Measurements from ENCODE around the gene TMEM203.

Gene TMEM203

DNA sequence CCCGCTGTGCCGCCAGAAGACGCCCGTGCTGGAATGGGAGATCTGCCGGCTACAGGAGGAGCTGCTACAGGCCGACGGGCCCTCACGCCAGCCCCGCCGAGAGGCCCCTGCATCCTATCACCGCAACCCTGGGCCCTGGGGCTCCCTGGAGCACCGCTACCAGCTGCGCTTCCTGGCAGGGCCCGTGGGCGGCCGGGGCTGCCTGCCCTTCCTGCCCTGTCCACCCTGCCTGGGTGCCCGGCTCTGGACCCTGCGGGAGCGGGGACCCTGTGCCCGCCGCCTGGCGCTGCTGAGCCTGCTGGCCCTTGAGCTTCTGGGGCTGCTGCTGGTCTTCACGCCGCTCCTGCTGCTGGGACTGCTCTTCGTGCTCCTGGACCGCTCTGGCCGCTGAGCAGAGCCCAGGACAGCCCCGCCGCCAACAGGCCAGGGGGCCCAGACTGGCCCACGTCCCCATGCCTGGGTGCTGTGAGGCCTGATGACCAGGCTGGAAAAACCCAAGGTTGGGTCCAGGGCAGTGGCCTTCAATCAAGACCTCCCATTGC lies 12.8 kb upstream of the TMEM203 start:
- DNase-seq (no peak), ATAC-seq (no peak)
- Mint-ChIP-seq H3K9me3 (no peaks in the 10 kb centered on the region), H3K27me3 (no peaks in the 10 kb centered on the region), H3K4me1 (peaks cover 6% of the 10 kb centered on the region), H3K4me3 (no peak overlapping the region), H3K27ac (no peak overlapping the region)

DNA sequence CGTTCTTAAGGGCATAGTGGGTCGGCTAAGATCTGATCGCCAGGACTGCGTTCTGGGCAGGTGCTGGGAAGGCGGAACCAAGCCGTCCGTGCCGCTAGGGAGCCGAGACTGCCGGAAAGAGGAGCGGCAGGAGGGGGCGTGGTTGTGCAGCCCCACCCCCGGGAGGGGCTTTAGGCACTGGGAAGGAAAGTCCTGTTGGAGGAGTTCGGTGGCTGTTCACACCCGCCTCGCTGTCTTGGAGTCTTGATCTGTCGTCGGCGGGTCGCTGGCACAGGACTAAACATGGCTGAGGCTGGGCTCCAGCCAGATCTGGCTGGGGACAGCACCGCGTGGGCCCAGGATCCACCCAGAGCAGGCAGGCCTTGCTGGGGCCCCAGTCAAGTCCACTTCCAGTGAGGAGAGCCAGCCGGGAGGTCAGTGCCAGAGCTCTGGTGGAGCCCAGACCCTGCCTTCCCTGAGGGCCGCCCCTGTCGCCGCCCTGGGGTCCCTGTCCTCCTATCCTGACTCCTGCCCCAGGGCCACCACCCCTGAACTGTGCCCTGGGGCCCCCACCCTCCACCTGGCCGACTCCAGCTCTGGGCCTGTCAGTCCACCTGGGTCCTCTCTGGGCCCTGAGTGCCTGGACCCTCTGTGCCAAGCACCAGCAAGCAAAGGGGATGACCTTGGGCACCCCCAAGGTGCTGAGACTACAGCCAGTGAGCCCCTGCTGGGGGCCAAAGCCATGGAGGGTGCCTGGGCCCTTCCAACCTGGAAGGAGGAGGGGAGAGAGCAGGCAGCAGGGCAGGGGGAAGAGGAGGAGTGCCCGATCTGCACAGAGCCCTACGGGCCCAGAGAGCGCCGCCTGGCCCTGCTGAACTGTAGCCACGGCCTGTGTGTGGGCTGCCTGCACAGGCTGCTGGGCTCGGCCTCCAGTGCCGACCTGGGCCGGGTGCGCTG lies 12.1 kb upstream of the TMEM203 start:
- ATAC-seq, result no peak
- Mint-ChIP-seq H3K9me3 (no peaks in the 10 kb centered on the region), H3K4me3 (no peak overlapping the region)

DNA sequence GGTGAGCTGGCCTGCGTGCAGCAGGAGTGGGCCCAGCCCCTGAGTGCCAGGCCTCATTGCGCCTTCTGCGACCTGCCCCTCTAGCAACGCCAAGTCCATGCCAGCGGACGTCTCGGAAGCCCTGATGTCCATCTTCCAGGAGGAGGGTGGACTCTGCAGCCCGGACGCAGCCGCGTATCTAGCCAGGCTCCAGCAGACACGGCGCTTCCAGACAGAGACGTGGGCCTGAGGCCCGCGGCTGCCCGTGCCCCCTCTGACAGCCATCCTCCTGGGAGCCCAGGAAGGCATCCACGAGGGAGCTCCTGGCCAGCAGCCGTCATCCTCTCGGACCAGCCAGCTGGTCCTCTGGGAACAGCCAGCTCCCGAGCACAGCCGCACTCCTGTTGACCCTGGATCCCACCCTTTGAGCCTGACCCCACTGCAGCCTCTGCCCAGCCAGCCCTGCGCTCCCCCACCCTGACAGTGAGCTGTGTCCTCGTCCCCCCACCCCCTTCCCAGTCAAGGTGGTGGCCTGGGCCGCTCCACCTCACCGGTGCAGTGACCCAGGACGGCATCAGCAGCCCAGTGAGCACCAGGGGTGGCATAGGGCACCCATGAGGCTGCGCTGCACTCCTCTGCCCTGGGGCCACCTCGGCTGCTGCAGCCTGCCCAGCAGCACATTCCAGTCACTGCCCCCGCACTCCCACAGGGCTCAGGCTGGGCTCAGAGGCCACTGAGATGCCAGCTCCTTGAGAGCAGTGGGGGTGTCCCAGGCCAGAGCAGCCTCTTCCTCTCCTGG lies 10.9 kb upstream of the TMEM203 start:
- no peak overlapping the region for H3K27ac Mint-ChIP-seq
- ATAC-seq (no peak), DNase-seq (no peak)
- H3K27me3 Mint-ChIP-seq, result no peaks in the 10 kb centered on the region
- no peaks in the 10 kb centered on the region for H3K9me3 Mint-ChIP-seq
- no peak overlapping the region for H3K4me3 Mint-ChIP-seq
- H3K4me1 Mint-ChIP-seq, result no peaks in the 10 kb centered on the region

More for the DNA sequence above, 12.1 kb upstream of the TMEM203 start:
- no peaks in the 10 kb centered on the region for H3K27me3 Mint-ChIP-seq
- no peak for DNase-seq
- H3K27ac Mint-ChIP-seq, result no peak overlapping the region
- no peaks in the 10 kb centered on the region for H3K4me1 Mint-ChIP-seq

DNA sequence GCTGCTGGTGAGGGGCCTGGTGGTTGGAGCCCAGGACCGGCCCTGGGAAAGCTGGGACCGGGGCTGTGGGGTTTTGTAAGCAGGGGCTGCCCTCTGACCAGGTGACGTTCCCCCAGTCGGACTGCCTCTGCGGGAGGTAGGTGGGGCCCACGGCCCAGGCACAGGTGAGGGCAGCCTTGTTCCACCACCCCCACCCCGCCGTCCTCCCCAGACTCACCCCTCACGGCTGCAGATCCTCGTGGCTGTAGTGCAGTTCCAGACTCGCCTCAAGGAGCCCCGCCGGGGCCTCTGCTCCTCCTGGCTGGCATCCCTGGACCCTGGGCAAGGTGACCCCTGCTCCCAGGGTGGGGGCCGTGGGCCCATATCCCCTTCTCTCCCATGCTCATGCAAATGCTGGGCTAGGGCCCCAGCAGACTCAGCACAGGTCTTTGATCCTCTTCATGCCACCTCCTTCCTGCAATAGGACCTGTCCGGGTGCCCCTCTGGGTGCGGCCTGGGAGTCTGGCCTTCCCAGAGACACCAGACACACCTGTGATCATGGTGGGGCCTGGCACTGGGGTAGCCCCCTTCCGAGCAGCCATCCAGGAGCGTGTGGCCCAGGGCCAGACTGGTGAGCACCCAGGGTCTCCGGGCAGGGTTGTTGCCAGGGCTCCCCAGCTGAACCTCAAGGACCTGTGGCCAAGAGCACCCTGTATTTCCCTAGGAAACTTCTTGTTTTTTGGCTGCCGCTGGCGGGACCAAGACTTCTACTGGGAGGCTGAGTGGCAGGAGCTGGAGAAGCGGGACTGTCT lies 9.9 kb upstream of the TMEM203 start:
- peak overlapping the region in 1 of 2 donors; percentile 33 for H3K27ac Mint-ChIP-seq
- no peak for DNase-seq
- H3K4me1 Mint-ChIP-seq, result no peaks in the 10 kb centered on the region
- no peaks in the 10 kb centered on the region for H3K27me3 Mint-ChIP-seq
- no peaks in the 10 kb centered on the region for H3K9me3 Mint-ChIP-seq
- no peak overlapping the region for H3K4me3 Mint-ChIP-seq
- ATAC-seq, result no peak

DNA sequence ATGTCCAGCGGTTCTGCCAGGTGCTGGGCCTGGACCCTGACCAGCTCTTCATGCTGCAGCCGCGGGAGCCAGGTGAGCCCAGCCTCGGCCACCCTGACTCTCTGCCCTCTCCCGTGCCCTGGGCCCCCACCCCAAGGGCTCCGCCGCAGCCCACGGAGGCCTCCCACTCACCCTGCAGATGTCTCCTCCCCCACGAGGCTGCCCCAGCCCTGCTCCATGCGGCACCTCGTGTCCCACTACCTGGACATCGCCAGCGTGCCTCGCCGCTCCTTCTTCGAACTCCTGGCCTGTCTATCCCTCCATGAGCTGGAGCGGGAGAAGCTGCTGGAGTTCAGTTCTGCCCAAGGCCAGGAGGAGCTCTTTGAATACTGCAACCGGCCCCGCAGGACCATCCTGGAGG lies 9.2 kb upstream of the TMEM203 start:
- H3K27me3 Mint-ChIP-seq, result no peaks in the 10 kb centered on the region
- ATAC-seq (no peak), DNase-seq (no peak)
- H3K4me1 Mint-ChIP-seq, result no peaks in the 10 kb centered on the region
- H3K27ac Mint-ChIP-seq, result no peak overlapping the region
- no peaks in the 10 kb centered on the region for H3K9me3 Mint-ChIP-seq
- no peak overlapping the region for H3K4me3 Mint-ChIP-seq

DNA sequence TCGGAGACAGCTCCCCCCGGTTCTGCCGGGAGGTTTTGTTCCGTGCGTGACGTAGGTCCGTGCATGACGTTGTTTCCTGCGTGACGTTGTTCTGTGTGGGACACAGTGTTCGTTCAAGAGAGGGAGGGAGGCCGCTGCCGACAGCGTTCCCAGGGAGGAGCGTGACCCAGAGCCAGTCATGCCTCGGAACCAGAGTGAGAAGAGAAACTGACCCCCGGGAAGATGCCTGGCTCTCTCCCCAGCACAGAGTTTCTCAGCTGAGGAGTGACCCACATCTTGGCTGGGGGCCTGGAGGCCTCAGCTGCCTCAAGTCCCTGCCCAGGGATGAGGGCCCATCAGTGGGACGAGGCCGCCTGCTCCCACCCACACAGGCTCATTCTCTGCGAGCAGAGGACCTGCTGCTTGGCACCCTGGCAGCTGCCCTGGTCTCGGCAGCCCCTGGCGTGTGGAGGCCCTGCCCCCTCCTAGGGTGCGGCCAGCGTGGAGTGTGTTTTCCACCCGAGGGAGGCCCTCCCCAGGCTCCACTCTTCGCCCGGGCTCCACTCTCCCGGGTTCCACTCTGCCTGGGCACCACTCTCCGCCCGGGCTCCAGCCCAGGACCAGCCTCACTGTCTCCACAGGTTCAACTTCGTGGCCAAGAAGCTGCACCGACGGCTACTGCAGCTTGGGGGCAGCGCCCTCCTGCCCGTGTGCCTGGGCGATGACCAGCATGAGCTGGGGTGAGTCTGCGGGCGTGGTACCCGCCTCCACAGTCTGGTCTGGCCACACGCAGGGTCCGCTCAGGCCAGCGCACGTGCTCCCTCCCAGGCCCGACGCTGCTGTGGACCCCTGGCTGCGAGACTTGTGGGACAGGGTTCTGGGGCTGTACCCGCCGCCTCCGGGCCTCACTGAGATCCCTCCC lies 8.0 kb upstream of the TMEM203 start:
- ATAC-seq, result peak; percentile 32
- no peak for DNase-seq
- H3K9me3 Mint-ChIP-seq, result no peaks in the 10 kb centered on the region
- no peaks in the 10 kb centered on the region for H3K27me3 Mint-ChIP-seq
- H3K27ac Mint-ChIP-seq, result no peak overlapping the region
- H3K4me3 Mint-ChIP-seq, result no peak overlapping the region
- peaks cover 5% of the 10 kb centered on the region for H3K4me1 Mint-ChIP-seq

DNA sequence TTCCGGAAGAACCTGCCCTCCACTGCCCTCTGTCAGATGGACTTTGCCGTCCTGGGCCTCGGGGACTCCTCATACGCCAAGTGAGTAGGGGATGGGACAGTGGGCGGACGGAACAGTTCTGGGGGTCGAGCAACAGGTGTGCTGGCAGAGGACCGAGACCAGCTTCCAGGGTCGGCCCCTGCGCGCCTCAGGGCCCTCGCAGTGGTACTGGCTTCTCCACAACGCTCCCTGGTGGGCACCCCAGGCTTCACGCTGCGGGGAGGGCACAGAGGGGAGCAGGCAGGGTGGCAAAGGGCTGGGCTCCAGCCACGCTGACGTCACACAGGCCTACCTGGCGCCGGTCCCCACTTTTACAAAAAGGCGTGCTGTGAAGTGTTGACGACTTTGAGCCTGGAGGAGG lies 7.1 kb upstream of the TMEM203 start:
- Mint-ChIP-seq H3K9me3 (no peaks in the 10 kb centered on the region), H3K27me3 (no peaks in the 10 kb centered on the region), H3K4me1 (peaks cover 8% of the 10 kb centered on the region), H3K4me3 (no peak overlapping the region), H3K27ac (no peak overlapping the region)
- ATAC-seq (no peak), DNase-seq (no peak)

DNA sequence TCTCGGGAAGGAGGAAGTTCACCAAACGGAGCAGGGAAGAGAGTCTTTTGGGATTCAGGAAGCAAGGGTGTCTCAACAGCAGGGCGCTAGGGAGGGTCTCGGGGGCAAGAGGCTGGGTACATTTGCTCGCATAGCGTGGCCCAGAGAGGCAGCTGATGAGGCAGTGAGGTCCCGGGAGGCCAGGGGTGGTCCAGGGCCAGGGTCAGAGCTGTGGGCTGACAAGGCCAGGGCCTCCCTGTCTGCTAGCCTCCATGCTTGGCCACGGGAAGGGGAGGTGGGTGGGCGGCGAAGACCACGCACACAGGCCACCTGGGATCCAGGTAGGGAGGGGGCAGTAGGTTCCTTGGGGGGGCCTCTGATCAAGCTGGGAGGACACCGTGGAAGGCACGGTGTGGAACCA lies 6.1 kb upstream of the TMEM203 start:
- ATAC-seq (peak; percentile 19), DNase-seq (no peak)
- H3K4me1 Mint-ChIP-seq, result peaks cover 18% of the 10 kb centered on the region
- H3K27me3 Mint-ChIP-seq, result no peaks in the 10 kb centered on the region
- H3K9me3 Mint-ChIP-seq, result no peaks in the 10 kb centered on the region
- peak overlapping the region in 1 of 2 donors; percentile 7 for H3K27ac Mint-ChIP-seq
- no peak overlapping the region for H3K4me3 Mint-ChIP-seq

DNA sequence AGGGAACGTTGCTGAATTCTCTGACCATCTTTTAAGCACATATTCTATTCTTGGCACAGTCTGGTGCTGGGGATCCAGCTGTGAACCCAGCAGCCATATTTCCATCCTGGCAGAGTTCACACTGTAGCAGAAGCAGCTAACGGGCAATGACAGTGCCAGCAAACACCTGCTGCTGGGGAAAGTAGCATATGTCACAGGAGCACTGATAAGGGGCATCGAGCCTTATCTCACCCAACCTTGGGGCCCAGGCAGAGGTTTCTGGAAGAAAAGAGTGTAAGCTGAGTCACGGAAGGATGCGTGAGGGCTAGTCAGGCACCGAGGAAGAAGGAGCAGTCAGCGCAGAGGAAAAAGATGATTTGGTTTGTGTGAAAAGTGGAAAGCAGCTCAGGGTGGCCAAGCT lies 1.2 kb upstream of the TMEM203 start:
- ATAC-seq (no peak), DNase-seq (no peak)
- H3K27ac Mint-ChIP-seq, result peak overlapping the region; percentile 96 to 97
- H3K4me1 Mint-ChIP-seq, result peaks cover 60% of the 10 kb centered on the region
- no peaks in the 10 kb centered on the region for H3K9me3 Mint-ChIP-seq
- H3K4me3 Mint-ChIP-seq, result peak overlapping the region; percentile 95 to 98
- no peaks in the 10 kb centered on the region for H3K27me3 Mint-ChIP-seq

DNA sequence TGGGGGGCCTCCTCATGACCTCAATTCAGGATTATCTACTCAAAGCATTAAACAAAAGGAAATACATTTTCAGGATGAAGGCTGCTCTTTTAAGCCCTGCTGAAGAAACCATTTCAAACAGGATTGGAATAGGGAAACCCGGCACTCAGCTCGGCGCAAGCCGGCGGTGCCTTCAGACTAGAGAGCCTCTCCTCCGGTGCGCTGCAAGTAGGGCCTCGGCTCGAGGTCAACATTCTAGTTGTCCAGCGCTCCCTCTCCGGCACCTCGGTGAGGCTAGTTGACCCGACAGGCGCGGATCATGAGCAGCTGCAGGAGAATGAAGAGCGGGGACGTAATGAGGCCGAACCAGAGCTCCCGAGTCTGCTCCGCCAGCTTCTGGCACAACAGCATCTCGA lies 720 bp downstream of the TMEM203 start:
- Mint-ChIP-seq H3K27me3 (peaks cover 1% of the 10 kb centered on the region), H3K27ac (peak overlapping the region; percentile 92 to 95), H3K4me3 (peak overlapping the region; percentile 95 to 98), H3K4me1 (peaks cover 70% of the 10 kb centered on the region), H3K9me3 (no peaks in the 10 kb centered on the region)
- DNase-seq (no peak), ATAC-seq (no peak)

DNA sequence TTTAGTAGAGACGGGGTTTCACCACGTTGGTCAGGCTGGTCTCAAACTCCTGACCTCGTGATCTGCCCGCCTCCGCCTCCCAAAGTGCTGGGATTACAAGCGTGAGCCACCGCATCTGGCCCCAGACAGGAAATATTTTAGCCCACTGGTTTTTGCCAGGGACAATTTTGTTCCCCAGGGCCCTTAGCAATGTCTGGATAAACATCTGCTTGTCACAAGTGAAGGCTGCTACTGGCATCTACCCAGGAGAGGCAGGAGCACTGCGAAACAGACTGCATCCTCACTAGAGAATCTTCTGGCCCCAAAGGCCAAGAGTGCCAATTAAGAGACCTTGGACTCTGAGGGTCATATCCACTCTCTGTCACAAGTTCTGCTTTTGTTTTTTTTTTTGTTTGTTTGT lies 2.5 kb downstream of the TMEM203 start:
- DNase-seq (no peak), ATAC-seq (no peak)
- peaks cover 15% of the 10 kb centered on the region for H3K27me3 Mint-ChIP-seq
- H3K4me3 Mint-ChIP-seq, result no peak overlapping the region
- peaks cover 82% of the 10 kb centered on the region for H3K4me1 Mint-ChIP-seq
- H3K27ac Mint-ChIP-seq, result no peak overlapping the region
- no peaks in the 10 kb centered on the region for H3K9me3 Mint-ChIP-seq

DNA sequence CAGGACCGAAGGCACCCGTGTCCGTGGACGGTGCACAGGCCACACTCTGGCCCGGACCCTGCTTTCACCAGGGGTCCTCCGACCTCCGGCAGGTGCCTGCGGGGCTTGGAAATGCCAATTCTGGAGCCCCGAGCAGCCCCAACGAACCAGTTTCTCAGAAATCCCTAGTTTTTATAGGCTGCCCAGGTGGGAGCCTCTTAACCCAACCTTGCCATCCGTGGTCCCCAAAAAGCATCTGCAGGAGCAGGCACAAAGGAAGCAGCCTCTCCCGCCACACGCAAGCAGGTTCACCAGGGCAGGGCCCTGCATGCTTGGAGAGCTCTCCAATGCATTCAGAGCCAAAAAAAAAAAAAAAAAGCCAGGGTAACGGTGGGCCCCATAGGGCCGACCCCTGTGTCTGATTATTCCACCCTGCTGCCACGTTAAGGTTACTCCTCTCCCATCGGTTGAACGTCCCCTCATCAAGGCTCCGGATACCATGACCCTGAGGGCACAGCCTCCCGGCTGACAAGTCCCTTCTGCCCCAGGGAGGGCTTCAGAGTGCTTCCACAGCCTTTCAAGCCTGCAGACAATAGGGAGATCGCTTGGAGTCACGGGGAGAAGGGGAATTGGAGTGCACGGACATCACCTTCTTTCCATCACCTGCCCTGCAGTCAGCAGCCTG lies 4.1 kb downstream of the TMEM203 start:
- no peak for DNase-seq
- H3K4me3 Mint-ChIP-seq, result peak overlapping the region; percentile 86 to 89
- peaks cover 73% of the 10 kb centered on the region for H3K4me1 Mint-ChIP-seq
- ATAC-seq, result no peak
- peaks cover 15% of the 10 kb centered on the region for H3K27me3 Mint-ChIP-seq
- no peaks in the 10 kb centered on the region for H3K9me3 Mint-ChIP-seq
- peak overlapping the region; percentile 65 to 82 for H3K27ac Mint-ChIP-seq

DNA sequence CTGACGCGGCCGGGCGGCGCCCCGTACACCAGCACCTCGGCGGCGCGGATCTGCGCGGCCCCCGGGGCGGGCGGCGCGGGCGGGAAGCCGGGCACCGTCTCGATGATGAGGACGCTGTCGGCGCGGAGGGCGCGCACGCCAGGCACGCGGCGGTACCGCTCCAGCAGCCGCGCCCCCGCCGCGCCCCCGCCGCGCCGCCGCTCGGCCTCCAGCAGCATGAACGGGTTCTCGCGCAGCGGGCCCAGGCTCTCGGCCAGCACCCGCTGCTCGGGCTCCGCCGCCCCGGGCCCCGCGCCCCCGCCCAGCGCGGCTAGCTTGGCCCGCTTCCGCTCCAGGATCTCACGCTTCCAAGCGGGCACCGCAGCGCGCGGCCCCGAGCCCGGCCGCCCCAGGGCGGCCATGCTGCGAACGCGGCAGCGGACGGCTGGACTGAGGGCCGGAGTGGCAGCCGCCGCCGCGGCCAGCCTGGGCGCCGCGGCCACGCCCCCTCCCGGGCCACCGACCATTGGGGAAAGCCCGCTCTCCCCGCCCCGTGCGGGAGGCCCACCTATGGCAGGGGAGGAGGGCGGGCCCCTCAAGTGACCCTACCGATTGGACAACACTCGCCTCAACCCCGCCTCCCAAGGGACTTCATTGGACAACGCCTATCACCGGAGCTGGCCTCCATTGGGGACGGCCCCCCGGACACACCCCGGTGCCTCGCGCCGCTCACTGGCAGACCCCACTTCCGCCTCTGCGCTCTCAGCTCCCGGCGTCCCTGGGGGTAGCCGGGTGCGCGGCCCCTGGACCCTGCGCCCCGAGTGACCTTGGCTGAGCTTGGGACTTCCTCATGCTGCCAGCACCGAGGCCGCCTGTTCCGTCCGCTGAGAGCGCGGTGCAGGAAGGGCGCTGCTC lies 4.9 kb downstream of the TMEM203 start, which contains the start of gene TPRN:
TPRN (minus strand) TSS at position 431 of the 894 bp plus-strand sequence; CDS start at position 401, 30 bp downstream.
- peak within 1 kb of the TSS; percentile 65 to 82 for H3K27ac Mint-ChIP-seq
- H3K4me1 Mint-ChIP-seq, result peaks cover 65% of the 10 kb centered on the region
- H3K9me3 Mint-ChIP-seq, result no peaks in the 10 kb centered on the region
- DNase-seq (peak; percentile 97 to 98), ATAC-seq (peak; percentile 96)
- peaks cover 15% of the 10 kb centered on the region for H3K27me3 Mint-ChIP-seq
- H3K4me3 Mint-ChIP-seq, result peak within 1 kb of the TSS; percentile 86 to 89
